ENCODE measurements around the gene SPRTN.

SPRTN gene

DNA sequence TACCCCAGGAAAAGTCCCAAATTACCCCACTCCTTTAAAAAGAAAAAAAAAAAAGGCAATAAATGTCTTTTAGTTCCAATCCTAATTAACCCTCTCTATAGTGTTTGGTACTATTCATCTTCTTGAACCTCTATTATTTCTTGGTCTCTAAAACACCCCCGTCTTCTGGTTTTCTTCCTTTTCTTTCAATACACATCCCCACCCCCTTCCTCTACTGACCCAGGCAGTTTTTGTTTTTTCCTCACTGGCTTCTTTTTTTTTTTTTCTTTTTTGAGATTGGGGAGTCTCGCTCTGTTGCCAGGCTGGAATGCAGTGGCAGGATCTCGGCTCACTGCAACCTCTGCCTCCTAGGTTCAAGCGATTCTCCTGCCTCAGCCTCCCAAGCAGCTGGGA, 57.9 kb downstream of the SPRTN start:
- ATAC-seq, result peak; percentile 33; the same call in 2 of the 3 replicates
- TF ChIP-seq ZNF565 (CRISPR knock-in tag; conservative IDR thresholded peaks at IDR 0.05; ENCODE audit: low read depth), result no peak
- TF ChIP-seq ZFP30 (CRISPR knock-in tag; IDR thresholded peaks at IDR 0.05), result no peak
- TF ChIP-seq ZNF8 (CRISPR knock-in tag; IDR thresholded peaks at IDR 0.05), result no peak
- TF ChIP-seq, protein P1, sequence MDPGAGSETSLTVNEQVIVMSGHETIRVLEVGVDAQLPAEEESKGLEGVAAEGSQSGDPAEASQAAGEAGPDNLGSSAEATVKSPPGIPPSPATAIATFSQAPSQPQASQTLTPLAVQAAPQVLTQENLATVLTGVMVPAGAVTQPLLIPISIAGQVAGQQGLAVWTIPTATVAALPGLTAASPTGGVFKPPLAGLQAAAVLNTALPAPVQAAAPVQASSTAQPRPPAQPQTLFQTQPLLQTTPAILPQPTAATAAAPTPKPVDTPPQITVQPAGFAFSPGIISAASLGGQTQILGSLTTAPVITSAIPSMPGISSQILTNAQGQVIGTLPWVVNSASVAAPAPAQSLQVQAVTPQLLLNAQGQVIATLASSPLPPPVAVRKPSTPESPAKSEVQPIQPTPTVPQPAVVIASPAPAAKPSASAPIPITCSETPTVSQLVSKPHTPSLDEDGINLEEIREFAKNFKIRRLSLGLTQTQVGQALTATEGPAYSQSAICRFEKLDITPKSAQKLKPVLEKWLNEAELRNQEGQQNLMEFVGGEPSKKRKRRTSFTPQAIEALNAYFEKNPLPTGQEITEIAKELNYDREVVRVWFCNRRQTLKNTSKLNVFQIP (CRISPR knock-in tag; IDR thresholded peaks at IDR 0.05; ENCODE audit: borderline replicate concordance, low read depth), result no peak

DNA sequence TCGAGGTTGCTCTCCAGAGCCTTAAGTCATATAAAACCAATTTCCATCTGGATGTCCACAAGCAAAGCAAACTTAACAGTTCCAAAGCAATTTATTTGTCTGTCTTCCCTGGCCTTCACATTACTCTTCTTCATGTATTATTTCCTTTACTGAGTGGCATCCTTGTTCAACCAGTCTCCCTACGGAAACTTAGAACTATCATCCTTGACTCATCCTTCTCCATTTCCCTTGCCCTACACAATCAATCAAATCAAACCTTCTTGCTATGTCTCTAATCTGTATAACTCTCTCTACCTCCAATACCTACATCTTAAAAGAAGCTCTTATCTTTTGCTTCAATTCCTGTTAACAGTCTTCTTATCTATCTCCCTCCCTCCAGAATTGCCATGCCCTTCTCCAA, 58.5 kb downstream of the SPRTN start:
- TF ChIP-seq, protein P1 (CRISPR knock-in tag; IDR thresholded peaks at IDR 0.05; ENCODE audit: borderline replicate concordance, low read depth), result peak; percentile 25; the same call in 1 of the 2 replicates
- TF ChIP-seq ZC3H10 (CRISPR knock-in tag; IDR thresholded peaks at IDR 0.05) (peak; percentile 31; the same call in 1 of the 2 replicates), GLIS3 (CRISPR knock-in tag; IDR thresholded peaks at IDR 0.05) (no peak)
- ATAC-seq, result no peak

DNA sequence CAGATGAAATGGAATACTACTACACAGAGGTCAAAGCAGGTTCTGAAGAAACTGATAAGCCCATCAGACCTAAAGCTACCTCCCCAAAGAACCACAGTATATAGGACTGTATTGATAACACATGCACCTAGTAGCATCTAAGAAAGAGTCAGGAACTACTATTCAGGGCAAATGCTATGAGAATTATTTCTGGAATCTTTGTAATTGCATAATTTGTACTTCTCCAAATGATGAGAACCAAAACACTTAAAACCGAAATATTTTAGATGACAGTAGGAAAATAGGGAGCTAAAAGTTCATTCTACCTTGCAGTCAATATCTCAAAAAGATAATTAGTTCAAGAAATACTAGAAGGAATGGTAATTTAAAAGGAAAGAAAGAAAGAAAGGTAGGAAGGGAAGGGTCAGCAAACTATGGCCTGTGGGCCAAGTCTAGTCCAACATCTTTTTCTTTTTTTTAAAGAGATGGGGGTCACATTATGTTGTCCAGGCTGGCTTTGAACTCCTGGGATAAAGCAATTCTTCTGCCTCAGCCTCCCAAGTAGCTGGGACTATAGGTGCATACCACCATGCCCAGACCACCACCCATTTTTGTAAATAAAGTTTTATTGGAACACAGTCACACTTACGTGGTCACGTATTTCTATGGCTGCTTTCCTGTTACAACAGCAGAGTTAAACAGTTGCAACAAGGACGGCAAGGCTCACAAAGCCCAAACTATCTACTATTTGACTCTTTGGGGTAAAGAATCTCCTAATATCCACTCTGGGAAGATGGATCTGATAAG, 60.0 kb downstream of the SPRTN start:
- no peak for TF ChIP-seq GLIS3 (CRISPR knock-in tag; IDR thresholded peaks at IDR 0.05)
- no peak; the same call in 1 of the 2 replicates for TF ChIP-seq ISL1 (CRISPR knock-in tag; IDR thresholded peaks at IDR 0.05)
- TF ChIP-seq, protein P2, sequence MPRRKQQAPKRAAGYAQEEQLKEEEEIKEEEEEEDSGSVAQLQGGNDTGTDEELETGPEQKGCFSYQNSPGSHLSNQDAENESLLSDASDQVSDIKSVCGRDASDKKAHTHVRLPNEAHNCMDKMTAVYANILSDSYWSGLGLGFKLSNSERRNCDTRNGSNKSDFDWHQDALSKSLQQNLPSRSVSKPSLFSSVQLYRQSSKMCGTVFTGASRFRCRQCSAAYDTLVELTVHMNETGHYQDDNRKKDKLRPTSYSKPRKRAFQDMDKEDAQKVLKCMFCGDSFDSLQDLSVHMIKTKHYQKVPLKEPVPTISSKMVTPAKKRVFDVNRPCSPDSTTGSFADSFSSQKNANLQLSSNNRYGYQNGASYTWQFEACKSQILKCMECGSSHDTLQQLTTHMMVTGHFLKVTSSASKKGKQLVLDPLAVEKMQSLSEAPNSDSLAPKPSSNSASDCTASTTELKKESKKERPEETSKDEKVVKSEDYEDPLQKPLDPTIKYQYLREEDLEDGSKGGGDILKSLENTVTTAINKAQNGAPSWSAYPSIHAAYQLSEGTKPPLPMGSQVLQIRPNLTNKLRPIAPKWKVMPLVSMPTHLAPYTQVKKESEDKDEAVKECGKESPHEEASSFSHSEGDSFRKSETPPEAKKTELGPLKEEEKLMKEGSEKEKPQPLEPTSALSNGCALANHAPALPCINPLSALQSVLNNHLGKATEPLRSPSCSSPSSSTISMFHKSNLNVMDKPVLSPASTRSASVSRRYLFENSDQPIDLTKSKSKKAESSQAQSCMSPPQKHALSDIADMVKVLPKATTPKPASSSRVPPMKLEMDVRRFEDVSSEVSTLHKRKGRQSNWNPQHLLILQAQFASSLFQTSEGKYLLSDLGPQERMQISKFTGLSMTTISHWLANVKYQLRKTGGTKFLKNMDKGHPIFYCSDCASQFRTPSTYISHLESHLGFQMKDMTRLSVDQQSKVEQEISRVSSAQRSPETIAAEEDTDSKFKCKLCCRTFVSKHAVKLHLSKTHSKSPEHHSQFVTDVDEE (CRISPR knock-in tag; IDR thresholded peaks at IDR 0.05), result no peak
- TF ChIP-seq, protein P3, sequence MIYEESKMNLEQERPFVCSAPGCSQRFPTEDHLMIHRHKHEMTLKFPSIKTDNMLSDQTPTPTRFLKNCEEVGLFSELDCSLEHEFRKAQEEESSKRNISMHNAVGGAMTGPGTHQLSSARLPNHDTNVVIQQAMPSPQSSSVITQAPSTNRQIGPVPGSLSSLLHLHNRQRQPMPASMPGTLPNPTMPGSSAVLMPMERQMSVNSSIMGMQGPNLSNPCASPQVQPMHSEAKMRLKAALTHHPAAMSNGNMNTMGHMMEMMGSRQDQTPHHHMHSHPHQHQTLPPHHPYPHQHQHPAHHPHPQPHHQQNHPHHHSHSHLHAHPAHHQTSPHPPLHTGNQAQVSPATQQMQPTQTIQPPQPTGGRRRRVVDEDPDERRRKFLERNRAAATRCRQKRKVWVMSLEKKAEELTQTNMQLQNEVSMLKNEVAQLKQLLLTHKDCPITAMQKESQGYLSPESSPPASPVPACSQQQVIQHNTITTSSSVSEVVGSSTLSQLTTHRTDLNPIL (CRISPR knock-in tag; IDR thresholded peaks at IDR 0.05; ENCODE audit: low read depth), result no peak
- TF ChIP-seq ZNF565 (CRISPR knock-in tag; conservative IDR thresholded peaks at IDR 0.05; ENCODE audit: low read depth), result no peak
- TF ChIP-seq ZFP30 (CRISPR knock-in tag; IDR thresholded peaks at IDR 0.05), result no peak
- TF ChIP-seq, protein P1 (CRISPR knock-in tag; IDR thresholded peaks at IDR 0.05; ENCODE audit: borderline replicate concordance, low read depth), result no peak
- TF ChIP-seq, protein P4, sequence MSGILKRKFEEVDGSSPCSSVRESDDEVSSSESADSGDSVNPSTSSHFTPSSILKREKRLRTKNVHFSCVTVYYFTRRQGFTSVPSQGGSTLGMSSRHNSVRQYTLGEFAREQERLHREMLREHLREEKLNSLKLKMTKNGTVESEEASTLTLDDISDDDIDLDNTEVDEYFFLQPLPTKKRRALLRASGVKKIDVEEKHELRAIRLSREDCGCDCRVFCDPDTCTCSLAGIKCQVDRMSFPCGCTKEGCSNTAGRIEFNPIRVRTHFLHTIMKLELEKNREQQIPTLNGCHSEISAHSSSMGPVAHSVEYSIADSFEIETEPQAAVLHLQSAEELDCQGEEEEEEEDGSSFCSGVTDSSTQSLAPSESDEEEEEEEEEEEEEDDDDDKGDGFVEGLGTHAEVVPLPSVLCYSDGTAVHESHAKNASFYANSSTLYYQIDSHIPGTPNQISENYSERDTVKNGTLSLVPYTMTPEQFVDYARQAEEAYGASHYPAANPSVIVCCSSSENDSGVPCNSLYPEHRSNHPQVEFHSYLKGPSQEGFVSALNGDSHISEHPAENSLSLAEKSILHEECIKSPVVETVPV (CRISPR knock-in tag; IDR thresholded peaks at IDR 0.05), result no peak
- no peak for TF ChIP-seq ARNTL (CRISPR knock-in tag; IDR thresholded peaks at IDR 0.05; ENCODE audit: borderline replicate concordance, low read depth)
- no peak for TF ChIP-seq ESRRG (CRISPR knock-in tag; IDR thresholded peaks at IDR 0.05)
- TF ChIP-seq CSDC2 (CRISPR knock-in tag; IDR thresholded peaks at IDR 0.05), result no peak
- no peak for ATAC-seq

DNA sequence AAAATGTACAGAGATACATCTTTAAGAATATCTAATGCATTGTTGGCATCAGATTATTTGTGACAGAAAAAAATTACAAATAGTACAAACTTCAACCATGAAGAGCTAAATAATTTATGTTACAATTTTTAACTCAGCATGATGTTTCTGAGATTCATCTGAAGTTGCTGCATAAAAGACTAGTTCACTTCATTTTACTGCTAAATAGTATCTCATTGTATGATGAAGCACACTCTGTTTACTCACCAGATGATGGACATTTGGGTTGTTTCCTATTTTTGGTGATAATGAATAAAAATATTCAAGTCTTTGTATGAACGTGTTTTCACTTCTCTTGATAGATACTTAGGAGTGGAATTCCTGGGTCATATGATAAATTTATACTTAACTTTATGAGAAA, 63.4 kb downstream of the SPRTN start:
- no peak for ATAC-seq
- TF ChIP-seq, protein P3 (CRISPR knock-in tag; IDR thresholded peaks at IDR 0.05; ENCODE audit: low read depth), result no peak
- TF ChIP-seq ARNTL (CRISPR knock-in tag; IDR thresholded peaks at IDR 0.05; ENCODE audit: borderline replicate concordance, low read depth), result no peak
- no peak for TF ChIP-seq ZC3H10 (CRISPR knock-in tag; IDR thresholded peaks at IDR 0.05)
- no peak for TF ChIP-seq ZFP30 (CRISPR knock-in tag; IDR thresholded peaks at IDR 0.05)
- no peak for TF ChIP-seq BACH2 (CRISPR knock-in tag; IDR thresholded peaks at IDR 0.05; ENCODE audit: borderline replicate concordance)
- TF ChIP-seq RARB (CRISPR knock-in tag; IDR thresholded peaks at IDR 0.05), result no peak
- TF ChIP-seq, protein P2 (CRISPR knock-in tag; IDR thresholded peaks at IDR 0.05), result no peak
- no peak for TF ChIP-seq ISL1 (CRISPR knock-in tag; IDR thresholded peaks at IDR 0.05)
- no peak for TF ChIP-seq ZNF565 (CRISPR knock-in tag; conservative IDR thresholded peaks at IDR 0.05; ENCODE audit: low read depth)
- no peak for TF ChIP-seq OSR1 (CRISPR knock-in tag; IDR thresholded peaks at IDR 0.05)
- no peak for TF ChIP-seq CSDC2 (CRISPR knock-in tag; IDR thresholded peaks at IDR 0.05)
- TF ChIP-seq ZFP3 (CRISPR knock-in tag; IDR thresholded peaks at IDR 0.05), result no peak
- no peak for TF ChIP-seq ZNF8 (CRISPR knock-in tag; IDR thresholded peaks at IDR 0.05)
